ENCODE measurements around the gene CHMP2B. TPM values are rescaled to one million over a fixed set of nuclear protein-coding genes. Genes with fewer than 3 reads are reported as not detected.

CHMP2B gene, protein sequence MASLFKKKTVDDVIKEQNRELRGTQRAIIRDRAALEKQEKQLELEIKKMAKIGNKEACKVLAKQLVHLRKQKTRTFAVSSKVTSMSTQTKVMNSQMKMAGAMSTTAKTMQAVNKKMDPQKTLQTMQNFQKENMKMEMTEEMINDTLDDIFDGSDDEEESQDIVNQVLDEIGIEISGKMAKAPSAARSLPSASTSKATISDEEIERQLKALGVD
- total RNA-seq = 10 to 100 TPM; 25.6 to 27.3 TPM
- 10 to 100 TPM; 41.8 to 57.0 (median 48.6) TPM for polyA plus RNA-seq
- 37.0 to 61.2 (median 48.2) reads per million in 6 experiments for total RNA-seq

DNA sequence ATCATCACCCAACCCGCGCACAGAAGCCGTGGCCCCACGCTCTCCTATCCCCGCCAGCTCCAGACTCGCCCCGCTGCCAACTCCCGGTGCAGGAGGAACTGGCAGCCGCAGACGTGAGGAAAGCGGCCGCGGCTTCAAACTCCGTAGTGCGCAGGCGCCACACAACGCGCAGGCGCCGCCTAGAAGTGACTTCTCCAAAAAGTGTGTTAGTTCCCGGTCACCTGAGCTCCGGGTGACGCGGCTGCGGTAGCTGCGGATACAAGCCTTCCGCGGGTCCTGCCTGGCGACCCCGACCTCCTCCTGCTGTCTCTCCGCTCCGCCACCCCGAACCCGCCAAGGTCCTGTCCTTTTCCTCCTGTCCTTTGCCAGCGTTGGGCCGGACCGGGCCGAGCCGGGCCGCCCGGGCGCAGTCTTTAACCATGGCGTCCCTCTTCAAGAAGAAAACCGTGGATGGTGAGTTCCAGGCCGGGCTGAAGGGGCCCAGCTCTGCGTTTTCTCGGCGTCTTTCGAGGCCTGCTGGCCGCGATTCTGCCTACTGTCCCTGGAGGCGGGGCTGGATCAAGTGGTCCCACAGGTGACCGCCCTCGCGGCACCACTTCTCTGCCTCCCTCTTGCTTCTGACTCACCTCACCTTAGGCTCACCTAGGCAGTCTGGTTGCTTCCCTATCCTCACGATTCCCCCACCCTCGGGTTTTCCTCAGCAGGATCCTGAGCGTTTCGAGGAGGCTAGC, at the start of gene CHMP2B:
TSS of gene CHMP2B (plus strand) at position 206 of the 731 bp plus-strand sequence. CDS start at position 420, 214 bp downstream.
- Mint-ChIP-seq H3K27me3 (peaks cover 2 to 14% (median 6%) of the 10 kb centered on the region in 5 donors), H3K36me3 (peaks cover 0 to 10% (median 5%) of the 10 kb centered on the region in 3 donors), H3K27ac (peak within 1 kb of the TSS; percentile 96 to 100 (median 98)), H3K4me1 (peaks cover 22 to 45% (median 45%) of the 10 kb centered on the region in 4 donors), H3K9me3 (peaks cover 0 to 9% (median 2%) of the 10 kb centered on the region in 9 donors), H3K4me3 (peak within 1 kb of the TSS; percentile 96 to 100 (median 99))
- ATAC-seq (peak; percentile 88 to 89), DNase-seq (peak; percentile 86 to 94 (median 90))
- POLR2A ChIA-PET = interaction anchor here (1.0 to 1.8 kb wide), 4 partner anchors 12 to 922 kb away, joined by 3 to 11 read pairs (median 5); partner anchors contain the start of genes C3orf38, CGGBP1 and ZNF654

DNA sequence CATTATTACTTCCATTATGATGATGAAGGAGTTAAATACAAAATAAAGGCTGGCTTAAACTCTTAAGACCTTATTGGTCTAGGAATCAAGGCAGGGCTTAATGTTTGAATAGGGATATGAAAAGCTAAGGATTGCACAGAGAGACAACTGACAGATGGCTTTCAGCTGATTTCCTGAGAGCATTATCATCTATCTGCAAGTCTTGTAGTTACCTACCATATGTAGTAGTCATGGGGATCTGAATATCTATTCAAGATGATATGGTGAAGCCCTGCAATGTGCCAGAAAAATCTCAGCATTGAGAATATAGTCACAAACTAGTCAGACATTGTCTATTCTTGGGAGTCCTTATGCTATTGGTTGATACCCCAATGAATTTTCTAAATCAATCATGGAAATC, 47.5 kb upstream of the CHMP2B start:
- peaks cover 3 to 19% (median 8%) of the 10 kb centered on the region in 5 donors for H3K27me3 Mint-ChIP-seq
- POLR2A ChIA-PET = no interaction called here
- no peaks in the 10 kb centered on the region for H3K9me3 Mint-ChIP-seq
- ATAC-seq (no peak), DNase-seq (no peak)
- no peak overlapping the region for H3K4me3 Mint-ChIP-seq
- H3K4me1 Mint-ChIP-seq = no peaks in the 10 kb centered on the region
- no peaks in the 10 kb centered on the region for H3K36me3 Mint-ChIP-seq
- H3K27ac Mint-ChIP-seq = no peak overlapping the region

DNA sequence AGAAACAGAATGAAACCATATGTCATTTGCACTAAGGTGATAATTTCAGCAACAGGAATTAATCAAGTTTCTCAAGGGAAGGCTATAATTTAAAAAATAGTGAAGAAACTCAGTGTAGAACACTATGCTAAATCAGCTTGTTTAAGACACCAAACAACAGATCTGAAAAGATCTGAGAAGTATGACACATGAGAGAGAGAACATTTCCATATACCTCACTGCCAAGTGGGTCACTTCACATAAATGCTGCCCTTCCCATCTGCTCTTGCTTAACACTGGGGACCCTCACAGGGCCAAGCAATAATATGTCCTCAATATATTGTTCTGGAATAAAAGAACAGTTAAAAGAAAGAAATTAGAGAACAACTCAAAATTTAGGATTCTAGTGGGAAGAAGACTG, 45.6 kb upstream of the CHMP2B start:
- no peak for DNase-seq
- Mint-ChIP-seq H3K27ac (no peak overlapping the region), H3K4me1 (no peaks in the 10 kb centered on the region), H3K36me3 (no peaks in the 10 kb centered on the region), H3K4me3 (no peak overlapping the region), H3K27me3 (peaks cover 4 to 30% (median 9%) of the 10 kb centered on the region in 5 donors), H3K9me3 (no peaks in the 10 kb centered on the region)
- POLR2A ChIA-PET = no interaction called here
- ATAC-seq = no peak

DNA sequence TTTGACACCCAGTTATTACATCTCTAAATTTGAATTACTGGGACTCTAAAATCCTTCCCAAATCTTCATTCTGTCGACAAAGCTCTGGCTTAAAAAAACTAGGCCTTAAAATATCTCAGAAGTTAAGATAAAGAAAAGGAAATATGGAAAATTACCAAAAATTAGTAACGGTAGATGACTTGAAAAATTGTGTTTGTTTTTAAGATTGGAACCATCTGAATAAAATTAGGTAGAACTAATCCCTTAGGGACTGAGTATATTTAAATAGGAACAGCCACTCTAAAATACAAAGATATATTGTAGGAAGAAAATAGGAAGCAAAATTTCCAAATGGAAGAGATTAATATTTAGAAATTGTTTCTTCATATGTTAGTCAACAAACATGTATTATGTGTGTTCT, 45.1 kb upstream of the CHMP2B start:
- Mint-ChIP-seq H3K36me3 (no peaks in the 10 kb centered on the region), H3K27ac (no peak overlapping the region), H3K4me1 (no peaks in the 10 kb centered on the region), H3K9me3 (no peaks in the 10 kb centered on the region), H3K4me3 (no peak overlapping the region), H3K27me3 (peaks cover 5 to 35% (median 9%) of the 10 kb centered on the region in 5 donors)
- DNase-seq (no peak), ATAC-seq (no peak)
- POLR2A ChIA-PET = no interaction called here

DNA sequence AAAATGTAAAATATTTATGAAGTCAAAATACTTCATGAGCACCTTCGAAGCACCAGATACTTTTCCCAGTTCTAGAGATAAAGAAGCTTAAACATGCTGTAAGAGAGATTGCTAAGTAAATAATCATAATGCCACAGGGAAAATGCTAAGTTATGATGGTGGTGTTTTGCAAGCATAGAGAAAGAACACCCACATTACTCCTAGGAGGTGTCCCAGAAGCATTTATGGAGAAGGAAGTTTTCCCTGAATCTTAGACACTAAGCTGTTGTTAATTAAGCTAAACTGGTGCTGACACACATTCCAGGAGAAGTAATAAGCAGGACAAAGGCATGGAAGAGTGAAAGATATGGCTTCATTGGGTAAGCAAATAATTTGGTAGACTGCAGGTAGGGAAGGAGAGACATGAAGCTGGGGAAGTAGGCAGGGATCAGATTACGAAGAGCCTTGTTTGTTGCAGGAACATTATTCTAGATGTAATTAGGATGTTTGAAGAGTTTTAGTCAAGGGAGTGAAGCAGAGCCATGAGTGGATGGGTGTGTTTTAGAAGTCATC, 40.4 kb upstream of the CHMP2B start:
- Mint-ChIP-seq H3K4me3 (no peak overlapping the region), H3K27me3 (peaks cover 5 to 19% (median 14%) of the 10 kb centered on the region in 5 donors), H3K4me1 (no peaks in the 10 kb centered on the region), H3K36me3 (no peaks in the 10 kb centered on the region), H3K27ac (no peak overlapping the region), H3K9me3 (no peaks in the 10 kb centered on the region)
- no peak for DNase-seq
- POLR2A ChIA-PET = no interaction called here
- no peak for ATAC-seq

DNA sequence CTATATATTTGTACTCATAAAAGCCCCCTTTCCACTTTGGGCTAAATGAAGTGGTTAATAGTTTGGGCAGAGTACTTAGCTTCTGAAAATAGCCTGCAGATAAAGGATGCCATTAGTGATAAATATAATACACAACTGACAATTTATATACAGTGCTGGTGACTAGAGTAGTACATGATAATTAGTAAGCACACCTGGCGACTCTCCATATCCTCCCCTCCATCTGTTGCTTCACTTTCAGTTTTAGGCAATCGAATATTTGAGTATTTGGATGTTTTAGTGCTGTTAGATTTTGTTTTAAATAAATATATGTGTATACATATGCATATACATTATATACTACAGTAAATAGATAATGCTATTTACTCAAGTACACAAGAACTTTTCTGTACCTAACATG, 35.9 kb upstream of the CHMP2B start:
- peaks cover 0 to 8% (median 0%) of the 10 kb centered on the region in 3 donors for H3K36me3 Mint-ChIP-seq
- H3K9me3 Mint-ChIP-seq = peaks cover 0 to 9% (median 0%) of the 10 kb centered on the region in 9 donors
- POLR2A ChIA-PET = no interaction called here
- H3K4me1 Mint-ChIP-seq = no peaks in the 10 kb centered on the region
- DNase-seq (no peak), ATAC-seq (no peak)
- peaks cover 1 to 24% (median 15%) of the 10 kb centered on the region in 5 donors for H3K27me3 Mint-ChIP-seq
- H3K4me3 Mint-ChIP-seq = no peak overlapping the region
- no peak overlapping the region for H3K27ac Mint-ChIP-seq

DNA sequence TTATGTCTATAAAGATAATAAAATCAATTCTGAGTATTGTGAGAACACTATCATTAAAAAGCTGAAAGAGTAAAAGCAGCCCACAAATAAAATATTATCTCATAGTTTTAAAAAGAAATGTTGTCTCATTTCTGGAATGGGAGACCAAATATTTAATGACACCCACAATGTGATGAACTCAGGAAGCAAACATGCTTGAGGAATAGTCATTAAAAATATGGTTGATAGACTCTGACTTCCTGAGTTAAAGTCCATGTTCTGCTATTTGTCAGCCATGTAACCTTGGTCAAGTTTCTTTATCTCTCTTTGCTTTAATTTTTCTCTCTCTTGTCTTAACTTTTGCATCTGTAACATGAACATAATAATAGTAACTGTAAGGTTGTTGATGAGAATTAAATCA, 35.5 kb upstream of the CHMP2B start:
- Mint-ChIP-seq H3K4me3 (no peak overlapping the region), H3K4me1 (no peaks in the 10 kb centered on the region), H3K27ac (no peak overlapping the region), H3K36me3 (peaks cover 0 to 8% (median 0%) of the 10 kb centered on the region in 3 donors), H3K27me3 (peaks cover 1 to 20% (median 15%) of the 10 kb centered on the region in 5 donors), H3K9me3 (peaks cover 0 to 9% (median 3%) of the 10 kb centered on the region in 9 donors)
- POLR2A ChIA-PET = no interaction called here
- ATAC-seq (no peak), DNase-seq (no peak)

DNA sequence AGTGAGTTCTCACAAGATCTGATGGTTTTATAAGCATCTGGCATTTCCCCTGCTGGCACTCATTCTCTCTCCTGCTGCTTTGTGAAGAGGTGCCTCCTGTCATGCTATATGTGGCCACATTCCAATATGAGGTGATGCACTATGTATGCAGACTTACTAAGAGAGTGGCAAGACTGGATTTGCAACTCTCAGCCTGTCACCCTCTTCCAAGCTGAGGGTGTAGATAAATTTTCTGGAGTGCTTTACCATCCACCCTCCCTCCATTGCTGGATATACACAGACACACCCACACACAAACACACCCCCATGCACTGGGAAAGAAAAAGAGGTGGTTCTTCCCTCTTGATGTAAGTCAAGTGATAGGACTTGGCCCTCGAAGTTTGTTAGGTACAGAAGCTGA, 30.2 kb upstream of the CHMP2B start:
- ATAC-seq = no peak
- POLR2A ChIA-PET = no interaction called here
- Mint-ChIP-seq H3K27ac (no peak overlapping the region), H3K36me3 (peaks cover 0 to 8% (median 0%) of the 10 kb centered on the region in 3 donors), H3K27me3 (peaks cover 2 to 21% (median 10%) of the 10 kb centered on the region in 5 donors), H3K9me3 (peaks cover 0 to 12% (median 4%) of the 10 kb centered on the region in 9 donors), H3K4me3 (no peak overlapping the region), H3K4me1 (no peaks in the 10 kb centered on the region)
- DNase-seq = no peak

DNA sequence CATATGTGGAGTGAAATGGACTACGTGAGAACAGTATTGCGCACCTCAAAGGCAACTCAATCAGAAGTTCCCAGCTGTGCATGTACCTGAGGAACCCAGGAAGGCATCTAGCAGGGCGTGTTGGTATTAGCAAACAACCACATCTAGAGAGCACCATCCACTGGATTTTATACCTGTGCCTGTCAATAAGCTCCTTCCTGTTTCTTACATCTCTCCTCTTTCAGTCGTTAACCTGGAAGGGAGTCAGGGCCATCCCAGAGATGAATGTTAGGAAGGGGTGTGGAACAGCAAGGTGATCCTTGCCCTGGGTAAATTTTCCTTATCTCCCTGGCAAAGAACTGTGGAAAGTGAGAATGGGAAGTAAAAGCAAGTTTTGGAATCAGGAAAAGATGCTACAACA, 29.6 kb upstream of the CHMP2B start:
- Mint-ChIP-seq H3K9me3 (peaks cover 0 to 12% (median 4%) of the 10 kb centered on the region in 9 donors), H3K4me3 (no peak overlapping the region), H3K27ac (no peak overlapping the region), H3K36me3 (peaks cover 0 to 8% (median 0%) of the 10 kb centered on the region in 3 donors), H3K4me1 (no peaks in the 10 kb centered on the region), H3K27me3 (peaks cover 2 to 24% (median 11%) of the 10 kb centered on the region in 5 donors)
- ATAC-seq (no peak), DNase-seq (no peak)
- POLR2A ChIA-PET = no interaction called here

DNA sequence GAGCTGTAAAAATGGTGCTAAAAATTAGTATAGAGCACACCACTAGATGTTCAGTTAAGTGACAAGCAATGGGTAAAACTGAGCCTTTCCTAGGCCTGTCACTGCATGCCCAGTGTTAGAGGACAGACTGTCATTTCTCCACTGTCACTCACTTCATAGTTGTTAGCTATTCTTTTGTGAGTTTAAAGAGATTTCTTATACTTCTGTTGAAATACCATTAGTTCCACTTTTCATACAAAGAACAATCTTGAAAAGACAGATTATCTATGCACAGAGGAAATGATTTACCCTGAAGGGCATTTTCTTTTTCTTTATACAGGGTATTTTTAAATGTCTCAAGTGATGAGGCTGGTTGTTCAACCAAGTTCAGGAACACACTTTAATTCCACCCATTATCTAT, 28.3 kb upstream of the CHMP2B start:
- Mint-ChIP-seq H3K27me3 (peaks cover 4 to 24% (median 13%) of the 10 kb centered on the region in 5 donors), H3K27ac (no peak overlapping the region), H3K36me3 (peaks cover 0 to 8% (median 0%) of the 10 kb centered on the region in 3 donors), H3K4me3 (no peak overlapping the region), H3K9me3 (peaks cover 0 to 12% (median 4%) of the 10 kb centered on the region in 9 donors), H3K4me1 (no peaks in the 10 kb centered on the region)
- no peak for DNase-seq
- POLR2A ChIA-PET = no interaction called here
- ATAC-seq = no peak

DNA sequence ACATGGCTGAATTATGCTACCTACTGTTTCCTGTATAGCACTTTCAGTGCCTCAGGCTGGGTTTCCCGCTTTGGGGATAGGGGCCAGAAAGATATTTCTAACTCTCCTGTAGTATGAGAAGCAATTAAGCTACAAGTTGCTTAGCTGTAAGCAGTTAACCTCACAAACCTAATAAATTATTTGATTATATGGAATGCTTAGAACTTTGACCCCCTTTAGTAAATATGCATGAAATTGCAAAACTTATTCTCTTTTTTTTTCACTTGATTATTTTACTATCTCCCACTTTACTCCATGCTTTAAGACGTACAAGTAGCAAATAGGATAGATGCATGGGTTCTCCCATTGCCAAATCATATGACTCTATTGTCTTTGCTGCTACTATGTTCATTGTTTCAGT, 27.5 kb upstream of the CHMP2B start:
- no peak for ATAC-seq
- DNase-seq = no peak
- no peak overlapping the region for H3K27ac Mint-ChIP-seq
- H3K27me3 Mint-ChIP-seq = peaks cover 4 to 24% (median 12%) of the 10 kb centered on the region in 5 donors
- peaks cover 0 to 12% (median 4%) of the 10 kb centered on the region in 9 donors for H3K9me3 Mint-ChIP-seq
- H3K4me3 Mint-ChIP-seq = no peak overlapping the region
- no peaks in the 10 kb centered on the region for H3K4me1 Mint-ChIP-seq
- POLR2A ChIA-PET = no interaction called here
- peaks cover 0 to 8% (median 0%) of the 10 kb centered on the region in 3 donors for H3K36me3 Mint-ChIP-seq

DNA sequence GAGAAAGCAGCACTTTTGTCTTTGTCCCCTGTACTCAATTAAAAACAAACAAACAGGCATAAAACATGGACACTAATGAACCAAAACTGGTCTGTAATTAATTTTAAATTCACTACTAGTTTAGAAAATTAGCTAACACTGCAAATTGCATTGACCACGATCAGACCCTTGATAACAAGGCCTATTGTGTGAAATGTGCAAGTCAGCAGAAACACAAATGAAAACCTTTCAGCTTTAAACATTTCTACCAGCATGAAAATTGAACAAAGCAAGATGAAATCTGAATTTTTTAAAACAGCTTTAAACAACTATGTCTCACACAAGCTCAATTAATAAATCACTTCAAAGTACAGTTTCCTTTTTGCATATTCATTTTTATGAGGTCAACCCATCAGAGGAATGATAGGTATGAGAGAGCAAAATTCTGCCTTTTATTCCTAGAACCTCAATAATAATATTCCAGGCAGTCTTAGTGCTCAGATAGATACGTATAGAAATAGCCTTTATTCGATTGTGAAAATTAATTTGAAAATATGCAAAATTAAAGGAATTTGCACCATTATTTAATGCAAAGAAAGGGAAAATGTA, 27.0 kb upstream of the CHMP2B start:
- H3K9me3 Mint-ChIP-seq = peaks cover 0 to 6% (median 0%) of the 10 kb centered on the region in 9 donors

More for the DNA sequence above, 27.0 kb upstream of the CHMP2B start:
- Mint-ChIP-seq H3K27ac (no peak overlapping the region), H3K4me1 (no peaks in the 10 kb centered on the region), H3K36me3 (peaks cover 0 to 5% (median 0%) of the 10 kb centered on the region in 3 donors), H3K27me3 (peaks cover 6 to 21% (median 11%) of the 10 kb centered on the region in 5 donors), H3K4me3 (no peak overlapping the region)
- no peak for DNase-seq
- POLR2A ChIA-PET = no interaction called here
- no peak for ATAC-seq
